HepG2 (cell line): ENCODE data around the gene EPHA3. TPM values are rescaled to one million over a fixed set of nuclear protein-coding genes. Genes with fewer than 3 reads are reported as not detected.

Experiments used
- ATAC-seq: fragments of 200-7000 bp; cut with Tn5 transposase; 3 replicates; pipeline ENCODE4 v1.9.1; 2020; ENCODE audit warnings: mild to moderate bottlenecking, moderate library complexity
- BruUV-seq: library from RNA; stranded (reverse); fragments of 400-500 nt; replicated peaks from 2 replicates; lab custom pipeline; 2021; lab: Mats Ljungman, UMichigan
- CTCF ChIA-PET: fragments of 300-600 bp; formaldehyde crosslinking; extraction: SDS; loops from one replicate; lab custom pipeline; 2021; ENCODE audit warnings: low total read pairs, inconsistent platforms, low intra/inter-chr PET ratio; lab: Yijun Ruan, JAX
- POLR2A ChIA-PET: fragments of 350-600 bp; sonication (Branson Sonifier 250); formaldehyde crosslinking; loops from one replicate; lab custom pipeline; 2020; ENCODE audit warnings: antibody characterized with exemption, inconsistent platforms; lab: Yijun Ruan, JAX
- DNase-seq: peaks from one replicate; pipeline ENCODE4 v3.0.0-alpha.2; 2015; ENCODE audit warnings: low spot score
- FAIRE-seq: peaks from 3 replicates; lab custom pipeline; 2011; peaks lifted over from hg19 to GRCh38; lab: Jason Lieb, UNC
- H2AFZ ChIP-seq: one replicate; pipeline ENCODE4 v1.6.1; 2011; ENCODE audit warnings: low read length, inconsistent platforms
- H3K27ac ChIP-seq: fragments of 300-600 bp; 3 replicates; pipeline ENCODE4 v1.8.0; 2011; ENCODE audit warnings: mixed run types, mild to moderate bottlenecking, mixed read lengths, low read length, inconsistent platforms; ENCODE audit not compliant: insufficient read depth; ENCODE audit errors: extremely low read length
- H3K27me3 ChIP-seq, 2 experiments: fragments of 200-600 bp in 1 of 2; 2 replicates in 1 of 2; 3 replicates in 1 of 2; pipeline versions ENCODE4 v1.6.0 to v1.8.0; 2011; ENCODE audit warnings: low read length in 2 of 2, mild to moderate bottlenecking in 2 of 2, moderate library complexity in 2 of 2, inconsistent platforms in 1 of 2; ENCODE audit not compliant: insufficient read depth in 2 of 2, control insufficient read depth in 1 of 2
- H3K36me3 ChIP-seq, 2 experiments: fragments of 200-600 bp in 1 of 2; replicated peaks in 1 of 2; 2 replicates in 1 of 2; 3 replicates in 1 of 2; pipeline versions ENCODE4 v1.5.1 to v1.8.0; 2011; ENCODE audit warnings: low read length in 2 of 2, inconsistent platforms in 1 of 2; ENCODE audit not compliant: insufficient read depth in 2 of 2, control insufficient read depth in 1 of 2
- H3K4me1 ChIP-seq: 2 replicates; pipeline ENCODE4 v1.5.1; 2012; ENCODE audit warnings: low read length, inconsistent platforms; ENCODE audit not compliant: insufficient read depth
- H3K4me2 ChIP-seq: 2 replicates; pipeline ENCODE4 v1.6.0; 2011; ENCODE audit warnings: low read depth, low read length, inconsistent platforms
- H3K4me3 ChIP-seq, 3 experiments: fragments of 200-600 bp in 1 of 3; sonication (generic), shearing (Covaris generic) in 1 of 3; replicated peaks in 1 of 3; 2 replicates each; pipeline ENCODE4 v1.5.1; 2011 to 2016; ENCODE audit warnings: low read length in 3 of 3, inconsistent platforms in 2 of 3, low read depth in 2 of 3, mild to moderate bottlenecking in 2 of 3, control low read depth in 1 of 3, mixed read lengths in 1 of 3; ENCODE audit not compliant: insufficient read depth in 1 of 3
- H3K79me2 ChIP-seq: one replicate; pipeline ENCODE4 v1.6.1; 2011; ENCODE audit warnings: low read length, inconsistent platforms; ENCODE audit not compliant: insufficient read depth
- H3K9ac ChIP-seq: 2 replicates; pipeline ENCODE4 v1.6.0; 2011; ENCODE audit warnings: mild to moderate bottlenecking, low read depth, low read length, inconsistent platforms; ENCODE audit not compliant: insufficient read depth
- H3K9me3 ChIP-seq: 2 replicates; pipeline ENCODE4 v1.5.1; 2012; ENCODE audit warnings: mild to moderate bottlenecking, low read length
- H4K20me1 ChIP-seq: 2 replicates; pipeline ENCODE4 v1.6.0; 2011; ENCODE audit warnings: inconsistent platforms, mild to moderate bottlenecking, low read length, moderate library complexity; ENCODE audit not compliant: insufficient read depth
- AHR ChIP-seq: IDR thresholded peaks from 2 replicates; pipeline ENCODE4 v1.6.1; 2018; ENCODE audit warnings: missing genetic modification reagents, missing compliant biosample characterization
- GABPB1 ChIP-seq: IDR thresholded peaks from 2 replicates; pipeline ENCODE4 v1.6.1; 2016; ENCODE audit warnings: mild to moderate bottlenecking, missing genetic modification reagents, moderate library complexity, missing compliant biosample characterization
- HNF1A ChIP-seq, 2 experiments: sonication (generic) in 1 of 2; formaldehyde crosslinking in 1 of 2; IDR thresholded peaks; 2 replicates each; pipeline versions ENCODE4 v1.4.0 to v1.6.1; 2016 to 2020; ENCODE audit warnings: borderline replicate concordance in 1 of 2, low read depth in 1 of 2, mild to moderate bottlenecking in 1 of 2, missing genetic modification reagents in 1 of 2
- HNF4G ChIP-seq, 2 experiments: sonication (generic) in 1 of 2; formaldehyde crosslinking in 1 of 2; IDR thresholded peaks; 2 replicates each; pipeline versions ENCODE4 v1.4.0 to v1.6.1; 2011 to 2020; ENCODE audit warnings: borderline replicate concordance in 2 of 2, low read depth in 2 of 2, mild to moderate bottlenecking in 2 of 2, low read length in 1 of 2, missing genetic modification reagents in 1 of 2, moderate library complexity in 1 of 2
- HNRNPUL1 ChIP-seq: fragments of 200-400 bp; formaldehyde crosslinking; IDR thresholded peaks from 2 replicates; pipeline ENCODE4 v1.6.1; 2017; ENCODE audit warnings: low read depth, mild to moderate bottlenecking, low read length, moderate library complexity
- JARID2 ChIP-seq: sonication (generic); formaldehyde crosslinking; IDR thresholded peaks from 2 replicates; pipeline ENCODE4 v1.8.1; 2023; ENCODE audit warnings: missing genetic modification reagents, inconsistent platforms; ENCODE audit not compliant: insufficient replicate concordance
- MLLT10 ChIP-seq: sonication (generic); formaldehyde crosslinking; IDR thresholded peaks from 2 replicates; pipeline ENCODE4 v1.4.0; 2020; ENCODE audit warnings: missing genetic modification reagents
- NFIB ChIP-seq: sonication (generic); formaldehyde crosslinking; IDR thresholded peaks from 2 replicates; pipeline ENCODE4 v1.9.0; 2021; ENCODE audit warnings: missing genetic modification reagents, mild to moderate bottlenecking, borderline replicate concordance
- PHB2 ChIP-seq: fragments of 450-650 bp; IDR thresholded peaks from 2 replicates; pipeline ENCODE4 v1.6.1; 2018; ENCODE audit not compliant: partially characterized antibody
- PPARG ChIP-seq: conservative IDR thresholded peaks from 2 replicates; pipeline ENCODE4 v1.6.1; 2016; ENCODE audit warnings: missing biosample characterization, missing genetic modification reagents
- PRMT3 ChIP-seq: sonication (generic); formaldehyde crosslinking; IDR thresholded peaks from 2 replicates; pipeline ENCODE4 v1.8.1; 2022; ENCODE audit warnings: low read depth, mild to moderate bottlenecking, moderate library complexity, missing genetic modification reagents, borderline replicate concordance
- SKI ChIP-seq: fragments of 450-650 bp; IDR thresholded peaks from one replicate; pipeline ENCODE4 v1.6.1; 2018; ENCODE audit warnings: mild to moderate bottlenecking; ENCODE audit not compliant: partially characterized antibody
- THRA ChIP-seq: sonication (generic); formaldehyde crosslinking; IDR thresholded peaks from 2 replicates; pipeline ENCODE4 v1.4.0; 2020; ENCODE audit warnings: missing genetic modification reagents, borderline replicate concordance
- WIZ ChIP-seq: sonication (generic); formaldehyde crosslinking; IDR thresholded peaks from 2 replicates; pipeline ENCODE4 v1.5.1; 2020; ENCODE audit warnings: mild to moderate bottlenecking, missing genetic modification reagents
- XRCC5 ChIP-seq: fragments of 200-400 bp; formaldehyde crosslinking; optimal IDR thresholded peaks from 2 replicates; pipeline ENCODE3; 2017; ENCODE audit warnings: mild to moderate bottlenecking, low read length
- ZIK1 ChIP-seq: sonication (generic); formaldehyde crosslinking; IDR thresholded peaks from 2 replicates; pipeline ENCODE4 v1.5.0; 2020; ENCODE audit warnings: mild to moderate bottlenecking, low read depth, missing genetic modification reagents, borderline replicate concordance
- ZNF225 ChIP-seq: sonication (generic); formaldehyde crosslinking; IDR thresholded peaks from 2 replicates; pipeline ENCODE4 v1.4.0; 2020; ENCODE audit warnings: mild to moderate bottlenecking, missing genetic modification reagents
- ZNF24 ChIP-seq: fragments of 450-650 bp; IDR thresholded peaks from 2 replicates; pipeline ENCODE4 v1.6.1; 2017; ENCODE audit warnings: antibody characterized with exemption, mild to moderate bottlenecking
- ZNF337 ChIP-seq: sonication (generic); formaldehyde crosslinking; IDR thresholded peaks from 2 replicates; pipeline ENCODE4 v1.5.1; 2020; ENCODE audit warnings: missing genetic modification reagents, low read depth, mild to moderate bottlenecking, borderline replicate concordance
- ZNF629 ChIP-seq: sonication (generic); formaldehyde crosslinking; conservative IDR thresholded peaks from 2 replicates; pipeline ENCODE4 v1.5.0; 2020; ENCODE audit warnings: missing genetic modification reagents
- WGBS: methylation state at CpG from one replicate; pipeline ENCODE4 v1.1.6; 2017; ENCODE audit warnings: low lambda C conversion rate; 5-methylcytosine and 5-hydroxymethylcytosine counted together
- in situ Hi-C: cut with HindIII; loops from 2 replicates; pipeline ENCODE4 v1.10.0; 2017; ENCODE audit warnings: low pct_unique_long_range_greater_than_20kb; ENCODE audit not compliant: extremely low pct_ligation_motif_present
- intact Hi-C: fragments of 100-400 bp; cut with micrococcal nuclease; formaldehyde crosslinking; loops from one replicate; pipeline ENCODE4 v1.10.0; 2022; ENCODE audit not compliant: unreplicated experiment
- polyA plus RNA-seq, 8 experiments: library from polyadenylated mRNA; depleted of rRNA in 3 of 8; stranded (reverse) in 7 of 8; unstranded in 1 of 8; fragments of >200 nt; fragmentation: Illumina TruSeq in 4 of 8; extraction: Trizol in 4 of 8; gene quantifications; 2 replicates each; pipeline versions ENCODE4 v1.2.1 to v1.2.3, GENCODE V29; 2011 to 2016; ENCODE audit warnings: low read depth in 4 of 8, missing spikeins in 1 of 8, mixed read lengths in 1 of 8; ENCODE audit not compliant: insufficient read depth in 1 of 8
- total RNA-seq, 5 experiments: library from RNA; depleted of rRNA; stranded (reverse); fragments of >200 nt; fragmentation: Illumina TruSeq; extraction: Trizol; gene quantifications; 2 replicates each; pipeline ENCODE4 v1.2.3, GENCODE V29; 2016; ENCODE audit warnings: low read depth in 1 of 5

The EPHA3 gene
- total and polyA plus RNA-seq, 2 of the 13 experiments (the other 11 are each of a cell fraction or from before 2014, with no cell fraction given): 0.01 TPM; not detected in 1

DNA sequence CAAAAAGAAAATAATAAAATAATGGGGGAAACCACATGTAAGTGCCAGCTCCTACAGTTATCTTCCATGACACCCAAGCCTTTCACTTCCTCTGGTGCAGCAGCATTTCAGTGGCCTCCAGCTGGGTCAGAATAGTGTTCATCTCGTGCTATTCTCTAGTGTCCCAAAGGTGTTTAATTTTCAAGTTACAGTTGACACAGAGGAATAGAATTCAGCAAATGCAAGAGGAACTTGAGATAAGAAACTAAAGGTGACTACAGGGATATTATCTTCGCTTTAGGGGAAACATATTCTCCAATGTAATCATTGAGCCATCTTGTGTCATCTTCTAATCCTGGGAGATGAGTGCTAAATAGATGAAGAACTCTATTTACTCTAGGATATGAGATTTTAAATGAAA lies 212.8 kb downstream of the EPHA3 start:
- no peak for TF ChIP-seq NFIB (CRISPR knock-in tag)
- no peak for TF ChIP-seq ZIK1 (CRISPR knock-in tag)
- no peak for TF ChIP-seq ZNF225 (CRISPR knock-in tag)
- TF ChIP-seq GABPB1 (CRISPR knock-in tag): no peak
- no peak for TF ChIP-seq HNF4G (IDR thresholded peaks at IDR 0.05; ENCODE audit: borderline replicate concordance, low read depth, low read length)
- no peak for TF ChIP-seq HNF4G (CRISPR knock-in tag; IDR thresholded peaks at IDR 0.05; ENCODE audit: borderline replicate concordance, low read depth)
- no peak for TF ChIP-seq PHB2
- no peak for TF ChIP-seq MLLT10
- no peak for TF ChIP-seq JARID2
- no peak for TF ChIP-seq ZNF629 (CRISPR knock-in tag)
- no peak for TF ChIP-seq WIZ
- TF ChIP-seq THRA (CRISPR knock-in tag): no peak
- no peak for TF ChIP-seq PPARG (CRISPR knock-in tag)
- no peak for TF ChIP-seq ZNF337
- no peak for TF ChIP-seq PRMT3 (CRISPR knock-in tag)
- TF ChIP-seq ZNF24: no peak
- no peak for TF ChIP-seq AHR (CRISPR knock-in tag)
- TF ChIP-seq HNRNPUL1: no peak
- TF ChIP-seq XRCC5: no peak
- TF ChIP-seq SKI: no peak
- no peak for TF ChIP-seq HNF1A (IDR thresholded peaks at IDR 0.05; ENCODE audit: low read depth)
- TF ChIP-seq HNF1A (CRISPR knock-in tag; IDR thresholded peaks at IDR 0.05; ENCODE audit: borderline replicate concordance): no peak
- Histone ChIP-seq H2AFZ (no peak overlapping the region), H3K27ac (no peak overlapping the region), H3K27me3 (no peaks in the 10 kb centered on the region), H3K4me2 (no peak overlapping the region), H3K4me1 (no peaks in the 10 kb centered on the region), H4K20me1 (no peaks in the 10 kb centered on the region), H3K36me3 (no peaks in the 10 kb centered on the region), H3K4me3 (no peak overlapping the region), H3K9ac (no peak overlapping the region), H3K79me2 (no peaks in the 10 kb centered on the region), H3K9me3 (no peaks in the 10 kb centered on the region)
- ChIA-PET CTCF (no interaction called here), POLR2A (no interaction called here)
- ATAC-seq: no peak
- FAIRE-seq: no peak
- in situ Hi-C loops: no loop called here
- no TSS peak for BruUV-seq
- intact Hi-C loops: no loop called here
- WGBS: 7% methylated on average over 2 of the region's 2 CpGs
- no peak for DNase-seq
